GM18858 (cell line): ENCODE data around the gene OCIAD2.
"Not testable (repeated sequence)": the region's sequence is repeated elsewhere in the genome, so short reads cannot be mapped to it uniquely, and the experiment has no call there.

Source experiments
- ATAC-seq: cut with Tn5 transposase; IDR thresholded peaks from one replicate; pipeline ENCODE4 v1.9.1; 2021; ENCODE audit not compliant: unreplicated experiment

OCIAD2 gene

GRCh38 chr4:48907706-48908477, 1.3 kb upstream of the OCIAD2 start:
- no peak for ATAC-seq

GRCh38 chr4:48905363-48906015, 1.1 kb downstream of the OCIAD2 start:
- ATAC-seq, result no peak

DNA sequence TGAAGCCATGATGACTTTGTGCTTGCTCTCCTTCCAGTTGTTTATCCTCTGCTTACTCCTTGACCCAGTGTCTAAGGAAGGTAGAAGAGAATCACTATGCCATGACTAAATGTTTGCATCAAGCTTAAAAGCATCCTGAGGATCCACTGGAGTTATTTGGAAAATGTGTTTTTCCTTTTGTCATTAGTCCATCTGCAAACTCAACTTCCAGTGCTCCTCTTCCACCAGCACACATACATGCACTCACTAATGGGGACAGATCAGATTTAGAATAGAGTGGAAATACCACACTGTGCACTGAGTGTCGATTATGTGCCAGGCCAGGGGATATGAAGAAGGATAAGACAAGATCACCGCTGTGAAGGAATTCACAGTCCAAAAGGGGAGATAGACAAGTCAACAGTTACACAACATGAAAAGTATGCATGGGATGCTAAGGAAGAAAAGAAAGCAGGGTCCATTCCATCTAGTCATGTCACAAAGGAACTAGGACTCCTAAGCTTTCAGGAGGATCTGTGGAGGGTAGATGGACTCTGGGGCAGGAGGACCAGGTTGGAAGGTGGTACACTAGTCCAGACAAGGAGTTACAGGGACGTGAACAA, 1.9 kb downstream of the OCIAD2 start:
- no peak for ATAC-seq

DNA sequence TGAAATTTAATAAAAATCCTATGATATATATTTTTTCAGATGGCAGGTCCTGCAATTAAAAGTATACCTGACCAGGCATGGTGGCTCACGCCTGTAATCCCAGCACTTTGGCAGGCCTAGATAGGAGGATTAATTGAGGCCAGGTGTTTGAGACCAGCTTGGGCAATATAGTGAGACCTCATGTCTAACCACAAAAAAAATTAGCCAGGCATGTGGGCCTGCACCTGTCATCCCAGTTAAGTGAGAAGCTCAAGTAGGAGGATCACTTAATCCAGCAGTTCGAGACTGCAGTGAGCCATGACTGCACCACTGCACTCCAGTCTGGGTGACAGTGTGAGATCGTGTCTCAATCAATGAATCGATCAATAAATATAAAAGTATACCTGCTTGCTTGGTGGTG, 2.5 kb downstream of the OCIAD2 start:
- no peak for ATAC-seq

- ATAC-seq, result no peak
These were observed 4.3 kb downstream of the OCIAD2 start for GRCh38 chr4:48902266-48902665.

DNA sequence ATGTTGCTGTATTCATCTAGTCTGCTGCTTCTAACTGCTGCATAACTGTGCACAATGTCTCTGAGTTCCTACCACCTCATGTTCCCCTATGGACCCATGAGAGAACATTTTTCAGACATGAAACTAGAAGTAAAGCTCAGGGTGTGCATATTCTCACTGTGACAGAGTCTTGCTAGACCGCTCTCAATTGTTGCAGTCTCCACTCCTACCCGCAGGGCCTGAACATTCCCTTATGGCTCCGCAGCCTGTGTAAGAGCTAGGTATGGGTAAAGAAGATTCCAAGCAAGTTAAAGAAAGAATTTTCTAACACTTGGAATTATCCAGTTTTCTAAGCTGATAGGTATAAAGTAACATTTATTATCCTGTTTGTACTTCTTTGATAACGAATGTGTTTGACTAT, 5.4 kb downstream of the OCIAD2 start:
- no peak for ATAC-seq

DNA sequence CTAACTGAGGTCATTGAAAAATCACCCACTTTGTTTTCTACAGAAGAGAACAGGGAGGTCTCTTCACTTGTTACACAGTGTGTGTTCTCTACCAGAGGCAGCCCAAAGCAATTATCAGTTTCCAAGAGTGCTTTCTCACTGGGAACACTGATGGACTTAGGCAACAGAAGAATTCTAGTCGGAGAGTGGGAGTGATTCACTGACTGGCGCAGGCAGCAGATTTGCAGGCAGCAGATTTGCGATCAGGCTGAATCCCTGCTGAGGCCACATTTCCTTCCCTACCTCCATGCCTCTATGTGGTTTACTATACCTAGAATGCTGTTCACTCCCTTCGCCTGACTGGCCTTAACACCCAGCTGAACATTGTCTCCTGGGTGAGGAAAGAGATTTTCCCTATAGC, 6.6 kb downstream of the OCIAD2 start:
- no peak for ATAC-seq

GRCh38 chr4:48899432-48899749, 7.2 kb downstream of the OCIAD2 start:
- ATAC-seq, result peak; percentile 12

DNA sequence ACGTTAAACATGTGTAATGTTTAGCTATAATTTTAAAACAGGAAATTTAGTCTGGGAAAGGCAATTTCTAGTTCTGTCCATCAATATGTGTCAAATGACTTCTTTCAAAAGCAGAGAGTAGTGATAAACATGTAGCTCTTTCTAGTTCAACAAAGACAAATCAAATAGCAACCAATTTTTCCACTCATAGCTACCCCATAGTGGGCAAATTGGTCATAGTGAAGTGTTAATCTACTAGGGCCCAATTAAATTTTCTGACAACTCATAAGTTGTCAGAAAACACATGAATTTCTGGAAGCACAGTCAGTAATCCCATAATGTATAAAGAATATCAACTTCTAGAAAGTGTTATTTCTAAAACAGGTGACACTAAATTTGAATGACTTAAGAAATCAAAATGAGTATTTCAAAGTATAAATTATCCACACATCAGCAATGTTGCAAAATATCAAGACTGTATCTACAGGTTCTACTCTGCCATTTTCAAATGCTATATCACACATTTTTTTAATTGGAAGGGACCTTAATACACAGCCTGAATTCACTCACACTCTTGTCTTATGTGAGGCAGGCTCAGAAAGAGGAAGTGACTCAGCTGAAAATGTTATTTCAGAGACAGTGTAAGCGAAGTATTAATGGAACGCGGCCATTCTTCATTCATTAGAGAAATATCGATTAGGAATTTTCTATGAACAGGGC, 7.7 kb downstream of the OCIAD2 start:
- ATAC-seq, result peak; percentile 84

- no peak for ATAC-seq
These were observed 9.7 kb downstream of the OCIAD2 start for GRCh38 chr4:48896845-48897244.

- ATAC-seq, result no peak
These were observed 15.4 kb downstream of the OCIAD2 start for GRCh38 chr4:48891028-48891619.

DNA sequence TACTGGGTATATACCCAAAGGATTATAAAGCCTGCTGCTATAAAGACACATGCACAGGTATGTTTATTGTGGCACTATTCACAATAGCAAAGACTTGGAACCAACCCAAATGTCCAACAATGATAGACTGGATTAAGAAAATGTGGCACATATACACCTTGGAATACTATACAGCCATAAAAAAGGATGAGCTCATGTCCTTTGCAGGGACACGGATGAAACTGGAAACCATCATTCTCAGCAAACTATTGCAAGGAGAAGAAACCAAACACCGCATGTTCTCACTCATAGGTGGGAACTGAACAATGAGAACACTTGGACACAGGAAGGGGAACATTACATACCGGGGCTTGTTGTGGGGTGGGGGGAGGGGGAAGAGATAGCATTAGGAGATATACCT, 16.8 kb downstream of the OCIAD2 start:
- ATAC-seq, result not testable (repeated sequence)

GRCh38 chr4:48881646-48882045, 24.9 kb downstream of the OCIAD2 start:
- ATAC-seq, result not testable (repeated sequence)

DNA sequence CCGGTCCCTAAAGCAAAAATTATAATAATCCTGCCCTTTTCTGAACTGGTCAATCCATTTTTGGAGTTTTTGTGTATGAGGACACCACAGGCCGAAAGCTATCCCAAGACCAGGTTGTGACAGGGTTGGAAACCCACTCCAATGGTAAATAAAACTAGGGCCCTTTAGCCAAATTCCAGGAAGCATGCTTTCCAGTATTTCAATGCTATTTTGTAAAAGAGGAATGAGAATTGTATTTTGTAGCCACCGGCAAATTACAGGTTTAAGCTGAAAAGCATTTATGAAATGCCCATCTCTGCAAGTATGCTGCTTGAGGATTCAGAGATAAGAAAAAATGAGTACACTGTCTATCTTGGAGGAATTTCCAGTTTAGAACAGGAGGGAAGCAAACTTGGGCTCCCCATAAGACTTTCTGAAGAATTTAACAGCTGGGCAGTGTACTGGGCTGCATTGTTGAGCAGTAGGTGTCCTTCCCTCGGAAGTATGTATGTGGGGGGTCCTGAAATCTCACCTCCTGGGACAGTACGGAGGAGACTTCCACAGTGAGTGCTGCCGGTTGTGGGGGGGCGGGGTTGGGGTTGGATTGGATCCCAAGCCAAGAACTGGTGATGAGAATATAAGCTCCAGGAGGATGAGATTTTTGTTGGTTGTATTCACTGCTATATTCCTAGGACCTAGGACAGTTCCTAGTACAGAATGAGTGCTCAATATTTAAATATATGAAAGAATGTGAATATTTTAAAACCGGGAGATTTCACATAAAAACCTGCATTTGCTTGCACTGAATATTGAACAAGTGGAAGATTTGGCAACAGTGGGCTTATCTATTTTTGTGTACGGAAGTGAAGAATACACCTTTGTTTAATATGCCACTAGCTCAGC, 26.8 kb downstream of the OCIAD2 start:
- ATAC-seq, result no peak

DNA sequence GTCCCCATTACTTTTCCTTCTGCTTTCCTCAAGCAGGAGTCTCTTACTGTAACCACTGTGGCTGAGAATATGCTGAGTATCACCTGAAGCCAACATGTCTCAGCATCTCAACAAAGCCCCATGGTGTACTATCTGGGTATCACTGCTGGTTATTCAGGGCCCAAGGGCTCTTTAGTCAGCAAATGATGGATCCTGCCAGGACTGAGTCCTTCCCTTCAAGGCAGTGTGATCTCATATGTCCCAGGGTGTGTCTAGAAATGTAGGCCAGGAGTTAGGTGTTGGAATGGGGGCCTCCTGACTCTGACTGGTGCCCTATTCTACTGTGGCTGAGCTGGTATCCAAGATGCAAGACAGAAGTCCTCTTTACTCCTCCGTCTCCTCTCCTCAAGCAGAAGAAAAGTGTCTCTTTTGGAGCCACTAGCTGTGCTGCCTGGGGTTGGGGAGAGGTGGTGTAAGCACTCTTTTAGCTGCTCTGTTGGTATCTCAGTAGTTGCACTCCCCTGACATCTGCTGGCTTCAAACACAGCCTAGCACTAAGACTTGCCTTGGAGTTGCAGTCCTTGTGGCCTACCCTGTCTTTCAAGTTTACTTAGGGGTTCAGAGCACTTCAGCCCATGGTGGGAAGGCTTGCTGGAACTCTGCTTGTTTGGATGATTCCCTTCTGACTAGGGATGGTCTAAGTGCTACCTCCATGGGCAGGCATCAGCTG, 28.6 kb downstream of the OCIAD2 start:
- ATAC-seq, result no peak

DNA sequence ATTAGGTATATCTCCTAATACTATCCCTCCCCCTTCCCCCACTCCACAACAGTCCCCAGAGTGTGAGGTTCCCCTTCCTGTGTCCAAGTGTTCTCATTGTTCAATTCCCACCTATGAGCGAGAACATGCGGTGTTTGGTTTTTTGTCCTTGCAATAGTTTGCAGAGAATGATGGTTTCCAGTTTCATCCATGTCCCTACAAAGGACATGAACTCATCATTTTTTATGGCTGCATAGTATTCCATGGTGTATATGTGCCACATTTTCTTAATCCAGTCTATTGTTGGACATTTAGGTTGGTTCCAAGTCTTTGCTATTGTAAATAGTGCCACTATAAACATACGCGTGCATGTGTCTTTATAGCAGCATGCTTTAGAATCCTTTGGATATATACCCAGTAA, 41.9 kb downstream of the OCIAD2 start:
- not testable (repeated sequence) for ATAC-seq

DNA sequence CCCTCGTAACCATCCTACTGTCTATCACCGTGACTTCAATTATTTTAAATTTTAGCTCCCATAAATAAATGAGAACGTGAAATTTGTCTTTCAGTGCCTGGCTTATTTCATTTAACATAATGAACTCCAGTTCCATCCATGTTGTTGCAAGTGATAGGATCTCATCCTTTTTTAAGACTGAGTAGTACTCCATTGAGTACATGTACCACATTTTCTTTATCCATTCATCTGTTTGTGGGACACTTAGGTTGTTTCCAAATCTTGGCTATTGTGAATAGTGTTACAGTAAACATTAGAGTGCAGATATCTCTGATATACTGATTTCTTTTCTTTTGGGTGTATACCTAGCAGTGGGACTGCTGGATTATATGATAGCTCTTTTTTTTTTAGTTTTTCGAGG, 42.8 kb downstream of the OCIAD2 start:
- no peak for ATAC-seq

GRCh38 chr4:48862661-48863060, 43.9 kb downstream of the OCIAD2 start:
- no peak for ATAC-seq

DNA sequence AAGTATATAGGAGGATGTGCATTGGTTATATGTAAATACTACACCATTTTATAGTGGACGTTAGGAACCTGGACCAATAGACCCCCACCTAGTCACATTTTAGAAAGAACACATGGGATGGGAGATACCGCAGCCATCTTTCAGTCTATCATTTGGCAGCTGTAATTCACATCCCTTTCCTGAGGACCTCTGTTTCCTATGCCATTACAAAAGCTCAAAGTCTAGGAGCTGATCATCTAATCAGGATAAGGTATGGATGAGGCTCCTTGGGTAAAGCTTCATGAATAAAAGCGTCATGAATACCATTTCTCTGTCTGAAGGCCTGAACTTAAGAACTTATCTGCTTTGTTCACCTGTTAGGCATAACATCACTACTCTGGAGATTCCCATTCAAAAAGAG, 44.5 kb downstream of the OCIAD2 start:
- ATAC-seq, result no peak

GRCh38 chr4:48858130-48858529, 48.4 kb downstream of the OCIAD2 start:
- no peak for ATAC-seq
